ENCODE results near the gene LAMA4. TPM values are rescaled to one million over a fixed set of nuclear protein-coding genes. Genes with fewer than 3 reads are reported as not detected.

LAMA4 gene
- total RNA-seq, 1 experiment from 2014 or later = 7.6 TPM

DNA sequence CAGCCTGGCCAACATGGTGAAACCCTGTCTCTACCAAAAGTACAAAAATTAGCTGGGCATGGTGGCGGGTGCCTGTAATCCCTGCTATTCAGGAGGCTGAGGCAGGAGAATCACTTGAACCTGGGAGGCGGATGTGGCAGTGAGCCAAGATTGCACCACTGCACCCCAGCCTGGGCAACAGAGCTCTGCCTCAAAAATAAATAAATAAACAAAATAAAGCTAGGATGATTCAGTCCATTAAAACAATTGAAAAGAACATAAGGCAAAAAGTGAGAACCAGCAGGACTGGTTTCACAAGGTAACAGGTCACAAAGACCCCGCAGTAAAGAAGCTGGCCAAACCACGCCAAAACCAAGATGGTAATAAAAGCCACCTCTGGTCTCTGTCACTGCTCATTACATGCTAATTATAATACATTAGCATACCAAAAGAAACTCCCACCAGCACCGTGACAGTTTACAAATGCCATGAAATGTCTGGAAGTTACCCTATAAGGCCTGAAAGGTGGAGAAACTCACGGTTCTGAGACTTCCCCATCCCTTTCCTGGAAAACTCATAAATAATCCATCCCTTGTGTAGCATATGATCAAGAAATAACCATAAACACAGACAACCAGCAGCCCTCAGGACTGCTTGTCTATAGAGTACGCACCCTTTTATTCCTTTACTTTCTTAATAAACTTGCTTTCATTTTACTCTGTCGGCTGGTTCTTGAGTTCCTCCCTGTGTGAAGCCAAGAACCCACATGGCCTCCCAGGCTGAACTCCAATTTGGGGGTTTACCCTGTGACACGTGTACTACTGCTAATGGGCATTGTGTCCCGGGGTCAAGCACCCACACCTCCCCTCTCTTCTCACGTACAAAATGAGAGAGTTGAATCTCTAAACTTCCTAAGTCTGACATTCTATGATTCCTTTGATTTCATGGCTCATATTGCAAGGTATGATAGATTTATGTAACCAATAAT is 10.2 kb downstream of the LAMA4 start:
- DNase-seq (ENCODE audit: low read depth) = no peak

DNA sequence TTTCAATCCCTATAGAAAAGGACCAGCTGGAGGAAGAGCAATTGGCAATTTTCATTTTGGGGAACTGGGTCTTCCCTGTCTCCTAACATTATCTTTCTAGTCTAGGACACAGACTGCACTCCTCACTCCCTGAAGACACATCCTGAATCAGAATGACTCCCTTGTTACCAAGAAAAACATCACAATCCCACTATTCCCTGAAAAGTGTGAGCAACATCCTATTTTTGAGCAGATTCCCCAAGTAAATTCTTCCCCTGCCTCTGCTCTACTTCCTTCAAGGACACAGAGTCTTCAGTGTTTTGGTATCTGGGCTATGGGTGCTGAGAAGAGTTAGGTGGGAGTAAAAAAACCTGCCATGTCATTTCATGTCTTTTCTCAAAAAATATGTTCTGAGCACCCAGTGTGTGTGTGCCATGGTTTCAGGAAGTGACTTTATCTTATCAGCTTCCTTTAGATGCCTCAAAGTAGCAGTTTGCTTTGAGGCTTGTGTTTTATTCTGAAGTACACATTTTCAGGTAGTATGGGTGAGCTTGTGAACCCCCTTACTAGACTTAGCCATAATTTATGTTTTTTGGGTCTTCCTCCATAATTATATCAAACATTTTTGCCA is 12.4 kb downstream of the LAMA4 start:
- DNase-seq (ENCODE audit: low read depth) = no peak

DNA sequence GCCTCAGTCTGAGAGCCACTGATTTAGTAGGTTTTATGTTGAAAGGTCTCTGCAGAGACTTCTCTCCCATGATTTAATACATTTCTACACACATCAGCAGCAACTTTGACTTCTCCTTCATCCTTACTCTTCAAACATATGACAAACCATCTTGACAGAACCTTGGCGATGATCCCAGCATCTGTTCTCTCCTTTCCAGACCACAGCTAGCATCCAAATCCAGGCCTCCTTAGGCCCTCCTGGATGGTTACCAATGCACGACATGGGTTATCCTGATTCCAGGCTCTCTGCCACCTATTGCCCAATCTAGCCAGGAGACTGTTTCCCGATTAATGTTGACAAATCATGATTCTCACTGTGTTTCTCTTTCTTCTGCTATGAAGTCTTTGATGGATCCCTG is 16.8 kb downstream of the LAMA4 start:
- DNase-seq (ENCODE audit: low read depth) = peak; percentile 95

DNA sequence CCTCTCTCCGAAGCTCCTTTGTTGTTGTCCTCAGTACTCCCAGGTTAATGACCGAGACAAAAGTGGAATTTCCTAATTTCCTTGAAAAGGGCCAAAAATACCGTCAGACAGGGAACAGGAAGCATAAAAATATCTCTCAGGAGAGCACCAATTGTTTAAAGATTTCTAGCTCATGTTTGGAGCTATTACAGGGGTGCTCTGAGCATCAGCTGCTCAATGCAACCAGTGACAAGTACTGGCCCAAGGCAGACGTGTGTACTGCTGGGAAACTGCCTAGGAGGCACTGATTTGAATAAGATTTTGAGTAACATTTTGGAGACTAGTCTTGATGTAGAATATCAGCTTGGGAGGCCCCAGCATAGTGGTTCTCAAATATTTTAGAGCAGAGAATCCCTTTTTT is 17.3 kb downstream of the LAMA4 start:
- no peak for DNase-seq (ENCODE audit: low read depth)

GRCh38 chr6:112235956-112236355 is 18.4 kb downstream of the LAMA4 start:
- peak; percentile 84 for DNase-seq (ENCODE audit: low read depth)

DNA sequence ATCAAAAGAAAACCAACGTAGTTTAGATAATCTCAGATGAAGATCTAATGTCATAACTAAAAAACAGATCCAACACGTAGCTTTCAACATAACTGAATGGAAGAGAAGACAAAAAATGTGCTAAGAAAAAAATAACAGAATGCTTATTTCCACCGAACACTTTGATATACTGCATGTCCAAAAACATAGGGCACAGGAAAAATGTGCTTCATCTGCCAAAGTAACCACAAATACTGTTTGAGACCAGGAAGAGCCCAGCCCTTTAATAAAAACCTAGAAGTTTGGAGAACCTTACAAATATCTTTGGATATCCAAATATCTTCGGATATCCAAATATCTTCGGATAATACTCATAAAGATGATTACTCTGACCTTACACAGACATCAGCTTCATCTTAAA is 19.8 kb downstream of the LAMA4 start:
- peak; percentile 51 for DNase-seq (ENCODE audit: low read depth)

DNA sequence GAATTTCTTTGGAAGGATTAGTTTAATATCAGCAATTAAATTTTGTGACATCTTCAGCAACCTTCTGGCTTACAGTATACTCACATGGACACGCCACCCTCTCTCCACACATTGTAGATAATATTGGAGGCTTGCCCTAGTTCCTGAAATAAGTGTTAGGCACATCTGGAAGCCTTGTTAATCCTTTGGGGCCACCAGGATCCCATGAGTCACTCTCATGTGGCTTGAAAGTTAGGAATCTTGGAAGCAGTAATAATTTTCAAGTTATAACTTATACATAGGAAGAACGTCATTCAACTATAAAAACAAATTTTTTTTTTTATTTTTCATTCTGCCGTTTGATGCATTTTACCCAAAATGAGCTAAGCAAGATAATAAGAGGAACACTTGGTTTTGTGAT is 20.5 kb downstream of the LAMA4 start:
- DNase-seq (ENCODE audit: low read depth) = peak; percentile 87

DNA sequence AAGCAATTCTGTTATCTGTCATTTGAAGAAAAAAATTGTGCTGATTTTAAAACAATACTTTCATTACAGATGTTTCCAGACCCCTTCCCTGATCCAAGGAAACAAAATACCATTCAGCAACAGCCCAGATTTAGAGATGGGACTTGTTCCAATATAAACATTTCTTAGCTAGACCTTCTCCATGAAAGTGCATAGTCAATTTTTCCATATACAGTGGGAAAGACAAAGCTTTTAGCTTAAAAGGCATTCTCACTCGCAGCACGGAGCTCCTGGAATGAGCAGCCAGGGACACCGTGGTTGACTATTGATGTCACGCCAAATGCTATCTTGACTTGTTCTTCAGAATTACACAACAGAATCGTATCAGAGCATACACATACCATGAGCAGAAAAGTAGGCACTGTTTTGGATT is 21.5 kb downstream of the LAMA4 start:
- DNase-seq (ENCODE audit: low read depth) = peak; percentile 91

GRCh38 chr6:112231594-112232060 is 22.7 kb downstream of the LAMA4 start:
- peak; percentile 65 for DNase-seq (ENCODE audit: low read depth)

DNA sequence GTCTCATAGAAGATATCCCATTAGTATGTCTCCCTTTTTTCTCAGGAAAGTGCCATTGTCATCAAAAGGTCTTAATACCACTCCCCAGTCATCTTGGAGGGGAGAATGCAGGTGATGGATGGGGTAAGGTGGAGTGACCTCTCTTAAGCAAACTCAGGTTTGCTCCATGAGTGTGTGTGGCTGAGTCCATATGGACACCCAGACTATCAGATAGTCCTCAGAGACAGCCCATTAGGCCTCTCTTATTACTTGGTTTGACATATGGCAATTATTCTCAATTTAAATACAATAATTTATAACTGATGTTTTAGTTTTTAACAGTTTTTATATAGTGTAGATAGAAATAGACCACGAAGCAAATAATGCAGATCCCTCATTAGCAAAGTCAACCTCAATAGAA is 23.2 kb downstream of the LAMA4 start:
- no peak for DNase-seq (ENCODE audit: low read depth)

DNA sequence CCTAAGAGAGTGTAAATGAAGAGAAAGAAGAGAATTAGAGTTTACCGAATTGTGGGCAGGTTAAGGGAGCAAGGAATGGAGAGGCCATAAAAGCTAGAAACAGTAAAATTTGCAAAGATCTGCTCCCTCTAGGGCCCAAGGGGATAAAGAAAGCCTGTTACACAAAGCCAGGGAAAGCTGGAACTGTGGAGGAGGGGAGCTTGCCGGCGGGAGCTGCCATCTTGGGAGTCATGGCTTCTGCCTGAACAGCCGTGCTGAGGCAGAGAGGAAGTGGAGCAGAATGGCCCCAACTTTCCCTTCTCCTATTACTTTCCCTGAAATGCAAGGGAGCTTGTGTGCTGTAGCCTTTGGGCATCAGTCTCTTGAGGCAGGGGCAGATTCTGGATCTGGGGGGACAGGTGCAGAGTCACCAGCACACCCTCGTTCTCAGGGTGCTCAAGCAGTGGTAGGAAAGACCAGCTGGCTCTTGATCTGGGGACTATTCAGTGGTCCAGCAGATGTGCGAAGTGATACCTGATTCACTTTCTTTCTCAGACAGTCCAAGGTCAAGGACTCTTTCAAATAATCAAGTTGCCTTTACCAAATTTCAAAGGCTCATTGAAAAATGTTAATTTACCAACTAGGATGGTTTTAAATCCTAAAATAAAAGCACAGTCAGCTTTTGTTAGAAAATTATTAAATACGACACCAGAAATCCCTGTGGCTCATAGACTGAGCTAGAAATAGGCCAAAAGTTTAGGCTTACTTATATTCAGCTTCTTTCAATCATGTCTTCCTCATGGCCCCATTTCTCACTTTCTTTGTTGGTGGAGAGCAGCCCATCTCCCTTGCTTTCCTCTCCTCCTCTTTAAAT is 25.7 kb downstream of the LAMA4 start:
- DNase-seq (ENCODE audit: low read depth) = no peak

- DNase-seq (ENCODE audit: low read depth) = no peak
Observed at GRCh38 chr6:112227992-112228391, 26.4 kb downstream of the LAMA4 start.

DNA sequence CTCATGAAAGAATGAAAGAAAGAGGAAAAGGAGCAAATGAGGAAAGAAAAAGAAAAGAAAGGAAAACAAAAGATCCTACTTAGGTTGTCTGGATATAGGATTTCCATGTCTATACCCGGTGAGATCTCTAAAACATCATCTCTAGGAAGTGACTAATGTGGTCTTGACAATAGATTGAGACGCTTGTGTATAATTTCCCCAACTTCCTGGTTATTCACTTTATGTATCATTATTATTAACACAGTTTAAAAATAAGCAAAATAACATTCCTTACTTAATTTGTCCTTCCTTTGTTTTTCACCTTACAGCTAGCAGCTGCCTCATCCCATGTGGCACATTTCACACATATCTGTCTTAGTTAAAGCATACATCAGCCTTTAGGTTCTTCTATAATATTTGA is 27.0 kb downstream of the LAMA4 start:
- DNase-seq (ENCODE audit: low read depth) = no peak

DNA sequence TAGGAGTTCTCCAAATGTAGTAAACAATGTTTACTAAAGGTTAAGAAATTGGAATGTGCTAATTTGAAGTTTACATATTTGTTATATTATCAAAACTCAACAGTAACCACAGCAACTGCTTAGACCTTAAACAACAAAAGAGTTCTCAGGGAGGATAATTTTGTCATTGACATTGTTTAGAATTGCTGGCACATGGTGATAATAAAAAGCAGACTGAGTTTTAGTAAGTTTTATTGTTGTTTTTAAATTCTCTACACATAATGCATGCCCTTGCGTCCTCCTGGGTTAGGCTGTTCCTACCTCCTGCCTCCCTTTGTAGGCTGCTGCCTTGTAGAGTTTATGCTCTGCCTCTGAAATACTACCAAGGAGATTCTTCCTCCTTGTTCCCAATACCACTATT is 28.7 kb downstream of the LAMA4 start:
- DNase-seq (ENCODE audit: low read depth) = no peak

DNA sequence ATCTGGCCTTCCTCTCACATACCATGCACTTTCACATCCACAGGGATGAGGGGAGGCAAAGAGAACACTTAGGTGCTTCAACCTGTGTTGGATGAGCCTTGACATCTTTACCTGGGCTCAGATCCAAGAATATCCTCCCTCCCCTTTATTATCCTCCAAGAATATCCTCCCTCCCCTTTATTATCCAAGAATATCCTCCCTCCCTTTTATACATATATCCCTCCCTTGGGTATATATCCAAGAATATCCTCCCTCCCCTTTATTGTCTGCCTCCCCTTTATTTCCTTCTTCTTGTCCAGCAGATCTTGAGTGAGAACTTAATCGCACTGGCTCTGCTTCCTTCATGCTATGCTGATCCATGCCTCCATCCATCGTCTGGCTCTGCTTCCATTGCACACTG is 30.3 kb downstream of the LAMA4 start:
- DNase-seq (ENCODE audit: low read depth) = no peak

DNA sequence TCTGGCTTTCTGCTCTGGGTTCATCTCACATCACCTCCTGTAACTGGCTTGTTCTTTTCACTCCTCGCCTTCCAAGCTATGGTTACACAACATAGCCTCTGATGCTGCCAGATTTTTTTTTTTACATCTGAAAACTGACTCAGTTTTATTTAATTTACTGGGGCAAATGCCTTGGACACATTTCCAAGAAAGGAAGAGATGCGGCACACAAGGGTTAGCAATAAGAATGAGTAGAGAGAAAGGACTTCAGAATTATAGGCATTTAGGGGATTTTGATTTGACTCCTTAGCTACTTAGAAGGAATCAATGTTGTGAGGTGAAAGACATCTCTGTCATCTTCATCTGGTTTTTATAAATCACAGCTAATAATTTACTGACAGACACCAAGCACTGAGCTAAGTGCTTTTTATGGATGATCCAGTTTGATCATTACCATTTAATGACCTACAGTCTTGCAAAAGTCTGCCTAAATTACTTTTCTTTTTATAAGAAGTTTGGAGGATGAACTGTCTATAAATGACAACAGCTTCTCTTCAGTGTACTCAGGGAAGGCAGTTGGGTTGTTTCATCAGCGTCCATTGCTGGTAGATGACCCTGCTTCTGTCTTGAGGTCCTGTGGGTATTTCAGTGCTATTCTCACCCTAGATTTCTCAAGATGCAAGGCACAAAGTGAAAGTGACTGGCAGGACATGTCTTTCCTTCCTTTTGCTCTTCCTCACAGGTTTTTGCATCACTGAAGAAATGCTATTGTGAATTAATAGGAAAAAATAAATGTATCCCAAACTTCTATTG is 31.1 kb downstream of the LAMA4 start:
- DNase-seq (ENCODE audit: low read depth) = peak; percentile 74

DNA sequence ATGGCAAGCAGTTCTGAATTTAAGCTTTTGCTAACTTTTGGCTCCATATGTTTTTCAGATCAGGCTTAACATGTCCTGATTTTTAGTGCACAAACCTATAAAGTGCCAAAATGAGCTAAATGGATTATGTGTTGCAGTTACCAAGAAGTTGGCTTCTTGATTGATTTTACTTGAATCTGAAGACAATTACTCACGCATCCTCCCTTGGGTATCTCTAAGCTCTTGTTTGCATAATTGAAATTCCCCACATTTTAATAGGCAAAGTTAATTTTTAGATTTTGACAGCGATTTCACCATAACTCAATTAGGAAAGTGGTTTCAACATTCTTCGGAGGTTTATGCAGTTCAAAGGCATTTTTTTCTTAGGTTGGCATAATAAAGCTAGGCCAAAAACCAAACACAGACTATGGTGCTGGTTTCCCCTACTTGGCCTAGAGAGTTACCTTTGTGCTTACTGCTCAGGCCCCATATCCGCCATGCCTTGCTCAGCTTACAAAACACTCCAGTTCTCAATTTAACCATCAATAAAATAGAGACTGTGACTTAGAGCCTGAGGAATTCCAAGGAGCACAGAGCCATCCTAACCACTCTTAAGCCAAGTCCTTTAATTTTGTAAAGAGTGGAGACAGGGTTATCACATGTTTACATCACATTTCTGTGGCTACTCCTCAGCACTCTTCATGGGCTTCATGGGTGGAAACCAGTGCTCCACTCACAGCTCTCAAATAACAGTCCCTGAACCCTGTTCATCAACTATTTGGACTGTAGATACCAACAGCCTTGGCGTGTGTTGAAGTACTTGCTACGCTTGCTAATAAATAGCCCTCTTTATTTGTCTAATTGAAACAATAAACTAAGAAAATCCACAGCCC is 32.1 kb downstream of the LAMA4 start:
- peak; percentile 51 for DNase-seq (ENCODE audit: low read depth)

DNA sequence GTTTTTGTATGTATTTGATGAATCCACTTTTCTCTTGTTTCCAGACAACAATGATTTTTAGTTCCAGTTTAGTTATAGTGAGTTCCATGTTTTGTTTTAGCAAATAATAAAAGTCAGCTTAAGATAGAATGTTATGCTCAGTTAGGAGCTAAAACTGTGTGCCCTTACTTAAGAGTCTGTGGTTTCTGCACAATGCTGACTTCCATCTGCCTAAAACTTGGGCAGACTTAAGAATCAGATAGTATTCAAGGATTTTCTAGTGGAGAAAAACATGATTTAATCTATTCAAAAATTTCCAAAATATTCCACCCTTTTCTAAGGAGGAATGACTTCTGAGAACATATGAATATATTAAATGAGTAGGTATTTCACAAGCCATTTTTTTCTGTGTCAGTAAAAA is 32.8 kb downstream of the LAMA4 start:
- DNase-seq (ENCODE audit: low read depth) = no peak

GRCh38 chr6:112218563-112218962 is 35.8 kb downstream of the LAMA4 start:
- DNase-seq (ENCODE audit: low read depth) = peak; percentile 51
